GF-D8 (cell line): Measurements from ENCODE around the gene GALNT18.

ENCODE experiments used
- DNase-seq: peaks from one replicate; lab custom pipeline; 2025; lab: John Stamatoyannopoulos, UW

Gene GALNT18

DNA sequence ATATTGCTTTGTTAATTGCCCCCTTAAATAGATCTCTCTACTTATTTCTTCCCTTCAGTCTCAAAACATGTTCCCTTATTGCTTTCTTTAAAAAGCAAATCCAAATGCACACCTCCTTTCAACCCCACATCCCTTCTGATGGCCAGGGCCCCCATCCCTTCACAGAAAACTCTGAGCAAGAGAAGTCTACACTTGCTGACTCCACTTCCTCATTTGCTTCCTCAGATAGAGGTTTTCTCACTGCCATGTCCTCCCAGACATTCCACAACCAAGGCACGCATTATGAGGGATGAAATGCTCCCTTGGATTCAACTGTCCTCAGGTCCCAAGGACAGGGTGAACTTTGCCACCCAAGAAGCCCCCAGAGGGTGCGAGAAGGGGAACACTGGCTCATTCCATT lies 311.9 kb downstream of the GALNT18 start:
- DNase-seq, result no peak

DNA sequence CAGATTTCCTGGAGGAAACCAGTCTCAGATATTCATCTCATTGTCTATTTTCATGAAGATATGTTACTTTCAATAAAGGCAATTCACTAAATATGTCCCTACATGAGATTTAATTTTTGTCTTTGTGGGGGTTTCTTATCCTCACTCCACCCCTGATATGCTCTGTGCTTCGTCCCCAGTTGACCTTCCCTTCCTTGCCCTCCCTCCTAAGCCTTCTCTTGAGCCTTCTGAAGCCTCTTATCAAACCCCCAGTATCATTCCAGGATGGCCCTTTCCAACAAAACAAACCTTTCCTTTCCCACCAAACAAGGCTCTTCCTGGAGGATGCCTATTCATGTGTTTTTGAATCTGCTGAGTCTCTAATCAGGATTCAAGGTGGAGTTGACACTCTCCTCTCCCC lies 313.6 kb downstream of the GALNT18 start:
- no peak for DNase-seq

DNA sequence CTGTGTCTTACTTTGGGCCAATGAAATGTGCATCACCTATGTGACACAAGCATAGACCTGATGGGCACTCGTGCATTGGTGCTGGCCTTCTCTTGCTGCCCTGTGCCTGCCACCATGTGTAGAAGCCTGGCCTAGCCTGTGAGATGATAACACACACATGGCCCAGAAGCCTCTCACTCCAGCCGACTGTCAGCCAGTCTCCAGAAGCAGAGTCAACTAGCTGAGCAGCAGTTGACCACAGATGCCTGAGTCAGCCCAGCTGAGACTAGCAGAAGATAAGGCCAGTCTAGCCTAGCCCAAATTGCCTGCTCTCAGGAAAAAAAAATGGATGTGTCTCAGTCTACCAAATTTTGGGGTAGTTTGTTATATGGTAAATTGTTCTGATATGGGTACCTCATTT lies 314.9 kb downstream of the GALNT18 start:
- no peak for DNase-seq

DNA sequence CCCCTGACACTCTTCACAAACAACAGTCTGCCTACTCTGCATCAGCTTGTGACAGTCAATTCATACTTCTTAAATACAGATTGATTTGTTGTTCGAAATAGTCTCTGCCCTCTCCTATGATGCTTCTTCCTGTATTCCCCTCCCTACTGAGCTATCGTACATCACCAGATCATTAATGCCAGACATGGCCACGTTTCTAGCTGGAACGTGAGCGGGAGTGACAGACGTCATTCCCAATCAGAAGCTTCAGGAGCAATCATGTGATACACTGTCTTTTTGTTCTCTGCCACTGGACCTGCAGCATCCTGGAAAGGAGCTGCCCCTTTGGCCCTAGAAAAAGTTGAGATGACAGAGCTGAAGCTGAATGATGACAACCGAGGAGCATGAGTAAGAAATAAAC lies 317.3 kb downstream of the GALNT18 start:
- no peak for DNase-seq

DNA sequence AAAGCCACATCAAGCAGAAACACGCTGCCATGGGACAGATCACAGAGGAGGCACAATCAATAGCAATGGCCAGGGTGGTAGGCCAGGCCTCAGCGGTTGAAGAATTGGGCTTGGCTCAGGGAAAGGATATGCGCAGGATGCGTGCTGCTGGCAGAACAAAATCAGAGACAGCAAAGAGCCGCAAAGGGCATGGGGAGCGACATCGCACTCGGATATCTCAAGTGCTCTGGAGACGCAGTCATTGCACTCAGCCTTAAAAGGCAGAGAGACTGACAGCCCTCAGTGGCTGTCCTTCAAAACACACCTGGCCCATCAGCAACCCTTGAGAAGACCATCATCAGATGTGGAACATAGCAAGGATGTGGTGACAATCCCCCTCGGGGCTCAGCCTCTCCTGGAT lies 319.2 kb downstream of the GALNT18 start:
- DNase-seq, result no peak

DNA sequence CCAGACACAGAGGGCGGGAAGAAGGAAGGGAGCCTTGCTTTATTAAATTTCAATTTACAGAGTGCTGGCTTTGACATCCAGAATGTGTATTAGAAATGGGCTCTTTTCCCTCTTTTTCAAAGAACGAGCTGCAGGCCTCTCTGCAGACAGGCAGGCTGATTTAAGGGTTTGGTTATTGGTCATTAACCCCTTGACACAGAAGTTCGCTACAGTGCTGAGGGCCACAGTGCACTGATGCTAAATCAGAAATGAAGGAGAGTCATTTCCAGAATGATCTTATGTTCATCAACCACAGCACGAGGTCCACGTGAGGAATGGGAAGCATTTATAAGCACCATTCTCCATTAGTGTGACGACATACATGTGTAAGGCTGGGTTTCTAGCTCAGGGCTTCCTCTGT lies 320.6 kb downstream of the GALNT18 start:
- DNase-seq, result no peak

DNA sequence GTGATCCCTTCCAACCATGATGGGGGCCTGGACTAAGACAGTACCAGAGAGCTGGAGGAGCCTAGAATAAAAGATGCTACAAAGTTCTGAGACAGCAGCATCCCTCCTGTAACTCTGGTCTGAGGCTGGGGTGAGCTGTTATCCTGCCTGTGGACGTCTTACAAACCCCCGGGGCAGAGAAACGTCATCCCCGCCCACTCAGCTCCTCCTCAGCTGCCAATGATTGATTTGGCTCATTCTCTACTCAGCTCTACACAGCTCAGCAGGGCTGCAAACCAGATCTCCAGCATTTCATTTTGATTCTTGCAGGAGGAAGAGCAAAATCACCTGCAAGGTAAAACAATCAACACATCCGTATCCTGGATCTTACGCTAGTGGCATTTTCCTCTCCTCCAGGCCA lies 324.2 kb downstream of the GALNT18 start:
- no peak for DNase-seq

DNA sequence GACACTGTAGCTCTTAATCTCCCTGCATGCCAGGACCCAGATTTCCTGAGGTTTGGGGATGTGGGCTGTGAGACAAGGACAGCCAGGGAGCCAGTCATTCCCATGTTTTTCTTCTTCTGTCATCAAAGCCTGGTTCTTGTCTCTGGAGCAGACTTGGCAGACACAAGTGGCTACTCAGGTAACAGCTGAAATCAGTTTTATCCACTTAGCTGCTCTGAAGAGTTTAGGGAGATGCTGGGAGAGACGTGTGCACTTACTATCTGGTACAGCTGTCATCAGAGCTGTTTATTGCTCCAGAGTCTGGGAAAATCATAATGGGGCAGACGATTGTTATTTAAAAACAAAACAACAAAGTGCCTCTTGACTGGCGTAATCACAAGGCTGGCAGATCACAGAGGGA lies 325.4 kb downstream of the GALNT18 start:
- no peak for DNase-seq

DNA sequence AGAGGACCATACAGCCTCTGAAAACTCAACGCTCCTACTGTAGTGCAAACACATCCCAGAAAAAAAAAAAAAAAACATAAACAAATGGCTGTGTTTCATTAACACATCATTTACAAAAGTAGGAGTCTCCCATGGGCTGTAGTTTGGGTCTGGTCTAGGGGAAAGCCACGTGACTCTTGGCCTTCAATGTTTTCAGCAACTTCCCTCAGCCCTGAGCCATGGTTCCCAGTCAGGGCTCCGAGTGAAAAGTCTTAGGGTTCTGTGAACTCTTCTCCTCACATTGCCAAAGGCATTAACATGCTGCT lies 327.3 kb downstream of the GALNT18 start:
- no peak for DNase-seq

DNA sequence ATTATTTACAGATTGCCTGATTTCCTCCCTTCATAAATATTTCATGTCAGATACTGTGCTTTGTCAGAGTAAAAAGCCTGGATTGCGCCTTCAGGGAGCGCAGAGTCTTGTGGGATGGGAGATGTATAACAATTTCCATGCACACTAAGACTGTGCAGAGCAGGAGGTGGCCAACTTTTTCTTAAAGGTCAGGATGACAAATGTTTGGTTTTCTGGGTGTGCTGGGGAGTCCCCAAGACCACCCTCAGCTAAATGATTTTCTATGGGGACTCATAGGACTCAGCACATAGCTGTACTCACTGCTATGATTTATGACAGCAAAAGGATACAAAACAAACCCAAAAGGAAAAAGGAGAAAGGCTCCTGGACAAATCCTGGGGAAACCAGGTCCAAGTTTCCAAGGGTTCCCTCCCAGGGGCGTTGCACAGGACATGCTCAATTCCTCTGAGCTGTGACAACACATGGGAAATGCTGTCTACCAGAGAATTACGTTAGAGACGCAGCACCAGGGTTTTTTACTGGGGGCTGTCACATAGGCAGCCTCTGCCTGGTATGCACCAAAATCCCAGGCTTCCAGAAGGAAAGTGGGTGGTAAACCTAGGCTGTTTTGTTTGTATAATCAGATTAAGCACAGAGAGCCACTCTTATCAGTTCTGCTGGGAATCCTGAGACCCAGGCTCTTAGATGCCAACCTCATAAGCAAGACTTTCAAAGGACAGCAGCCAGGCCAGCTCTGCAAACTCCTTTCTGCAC lies 327.8 kb downstream of the GALNT18 start:
- no peak for DNase-seq

DNA sequence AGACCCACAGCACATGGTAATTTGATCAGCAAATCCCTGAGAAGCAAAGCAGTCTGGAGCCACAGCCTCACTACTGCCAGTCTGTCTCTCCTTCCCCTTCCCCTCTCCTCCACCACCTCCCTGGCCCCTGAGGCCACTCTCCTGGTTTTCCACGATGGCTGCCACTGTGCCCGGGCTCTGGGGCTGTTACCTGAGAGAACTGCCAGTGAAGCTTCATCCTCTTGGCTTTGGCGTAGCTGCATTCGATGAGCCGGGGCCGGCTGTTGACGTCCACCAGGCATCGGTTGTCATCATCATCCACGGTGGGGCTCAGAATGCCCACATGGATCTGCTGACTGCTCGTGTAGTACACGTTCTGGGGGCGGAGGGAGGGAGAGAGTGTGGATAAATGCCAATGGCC lies 329.0 kb downstream of the GALNT18 start:
- DNase-seq, result no peak

DNA sequence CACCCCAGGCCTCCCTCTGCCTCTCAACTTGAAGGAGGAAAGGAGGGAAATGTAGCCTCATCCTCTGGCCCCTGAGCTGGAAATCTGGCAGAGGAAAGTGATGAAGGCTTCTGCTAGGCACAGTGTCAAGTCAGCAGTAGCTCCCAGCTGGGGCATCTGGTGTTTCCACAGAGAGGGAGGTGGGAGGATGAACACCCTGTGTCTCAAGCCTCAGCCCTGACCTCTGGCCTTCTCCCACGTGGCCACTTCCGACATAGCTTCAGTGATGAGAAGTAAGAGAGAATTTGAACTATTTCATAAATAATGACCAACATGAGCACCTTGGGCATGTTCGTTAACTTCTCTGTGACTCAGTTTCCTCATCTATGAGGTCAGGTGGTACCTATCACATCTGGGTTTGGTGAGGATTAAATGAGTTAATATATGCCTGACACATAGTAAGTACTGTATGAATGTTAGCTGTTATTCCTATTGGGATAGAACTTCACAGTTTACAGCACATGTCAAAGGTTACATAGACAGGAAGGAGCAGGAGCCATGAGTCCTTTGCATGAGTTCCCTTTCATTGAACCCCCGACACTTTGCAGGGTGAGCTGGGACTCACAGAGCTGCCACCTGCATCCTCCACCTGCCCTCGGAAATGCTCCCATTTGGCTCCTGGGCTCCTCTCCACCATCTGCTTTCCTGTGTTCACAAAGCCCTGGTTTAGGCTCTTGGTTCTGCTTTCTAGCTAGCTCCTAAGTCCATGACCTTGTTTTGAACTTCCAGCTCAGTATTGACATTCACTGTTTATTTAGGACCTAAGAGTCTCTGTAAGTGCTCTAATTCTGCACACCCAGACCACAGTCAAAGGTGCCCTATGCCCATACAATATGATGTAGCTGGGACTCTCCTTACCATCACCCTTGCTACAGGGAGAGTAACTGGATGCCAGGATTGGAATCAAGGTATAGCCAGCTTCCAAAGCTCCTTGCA lies 330.5 kb downstream of the GALNT18 start:
- no peak for DNase-seq

DNA sequence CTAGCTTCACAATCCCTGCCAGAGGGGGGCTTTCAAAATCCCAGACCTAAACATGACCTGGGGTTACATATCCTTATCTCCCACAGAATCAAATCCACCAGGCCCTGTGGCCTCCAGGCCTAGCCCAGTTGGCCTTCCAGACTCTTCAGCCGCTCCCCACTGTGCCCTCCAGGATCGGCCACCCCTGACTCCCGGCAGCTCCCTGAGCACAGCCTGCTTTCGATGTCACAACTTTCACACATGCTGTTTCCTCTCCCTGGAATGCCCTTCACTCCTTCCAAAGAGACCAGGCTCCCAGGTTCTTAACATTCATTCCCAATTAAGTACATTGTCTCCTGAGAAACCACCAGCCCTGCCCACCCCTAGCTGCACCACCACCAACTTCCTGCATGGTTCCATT lies 331.5 kb downstream of the GALNT18 start:
- no peak for DNase-seq

DNA sequence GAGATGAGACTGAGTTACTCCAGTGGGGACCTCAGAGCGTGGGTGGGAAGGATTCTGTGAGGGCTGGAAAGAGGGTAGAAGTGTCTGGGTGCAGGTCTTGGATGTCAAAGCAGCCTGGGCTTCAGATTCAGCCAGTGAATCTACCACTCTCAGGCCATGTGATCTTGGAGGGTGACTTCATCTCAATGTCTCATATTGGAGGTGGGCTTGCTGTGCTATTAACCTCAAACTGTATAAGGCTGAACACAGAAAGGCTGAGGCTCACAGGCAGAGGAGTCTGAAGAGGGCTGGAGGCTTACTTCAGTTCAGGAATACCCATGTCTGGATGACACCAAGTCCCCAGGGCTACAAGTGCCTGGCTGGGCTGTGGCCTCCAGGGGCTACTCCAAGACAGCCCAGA lies 332.1 kb downstream of the GALNT18 start:
- no peak for DNase-seq

DNA sequence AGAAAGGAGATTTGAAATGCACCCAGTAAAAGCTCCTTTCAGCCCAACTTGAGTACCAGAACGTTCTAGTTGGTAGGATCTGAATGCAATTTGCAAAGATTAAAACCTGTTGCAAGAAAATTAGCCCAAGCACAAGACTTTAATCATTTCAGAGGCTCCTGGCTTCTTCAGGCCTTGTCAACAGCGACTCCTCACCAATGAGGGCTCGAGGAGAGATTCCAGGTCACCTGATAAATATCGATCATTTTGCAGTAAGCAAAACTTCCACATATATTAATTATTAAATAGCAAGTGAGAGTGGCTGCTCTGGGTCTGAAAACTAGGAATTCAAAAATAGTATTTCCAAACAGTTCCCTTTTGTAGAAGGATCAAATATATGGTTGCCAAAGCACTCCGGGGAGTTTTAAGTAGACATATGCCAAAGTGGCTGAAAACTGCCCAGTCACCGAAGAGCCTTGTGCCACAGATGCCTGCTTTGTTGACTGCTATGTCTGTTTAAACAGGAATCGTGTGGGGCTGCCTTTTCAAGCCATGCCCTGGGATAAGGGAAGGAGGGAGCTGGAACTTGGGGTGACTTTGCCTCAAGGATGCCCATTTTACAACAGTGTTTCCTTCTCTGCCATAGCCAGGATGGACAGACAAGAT lies 332.7 kb downstream of the GALNT18 start:
- DNase-seq, result no peak

DNA sequence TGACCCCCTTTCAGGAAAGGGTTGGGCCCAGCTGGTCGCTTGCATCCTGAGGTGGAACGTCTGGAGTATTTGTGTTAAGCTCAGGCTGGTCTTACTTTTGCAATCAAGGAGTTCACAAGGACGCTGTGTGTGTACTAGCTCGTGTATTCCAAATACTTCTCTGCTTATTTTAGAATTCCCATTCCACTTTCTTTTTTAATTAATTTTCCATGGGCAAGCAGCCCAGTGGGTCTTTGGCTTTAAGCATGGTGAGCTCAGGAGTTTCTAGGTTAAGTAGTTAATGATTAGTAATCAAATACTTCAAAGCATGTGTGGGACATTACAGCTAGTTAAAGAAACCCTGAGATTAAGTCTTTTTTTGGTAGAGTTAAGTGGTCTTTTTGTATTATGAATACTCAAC lies 337.3 kb downstream of the GALNT18 start:
- DNase-seq, result no peak

DNA sequence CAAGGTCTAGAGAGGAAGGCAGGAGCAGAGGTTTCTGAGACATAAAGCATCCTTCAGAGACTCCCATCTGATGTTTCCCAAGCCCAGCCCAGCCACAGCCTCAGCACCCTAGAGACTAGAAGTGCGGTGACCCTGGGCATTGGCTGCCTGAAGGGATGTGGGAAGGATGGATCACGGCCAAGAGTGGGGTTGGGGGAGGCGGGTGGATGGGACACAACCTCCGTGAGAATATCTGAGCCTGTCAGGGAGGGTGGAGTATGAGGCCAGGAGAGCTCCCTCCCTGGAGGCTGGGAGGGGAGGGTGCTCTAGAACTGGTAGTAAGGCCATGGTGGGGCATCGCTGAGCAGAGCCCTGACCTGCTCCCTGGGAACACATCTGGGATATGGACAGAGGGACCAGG lies 340.2 kb downstream of the GALNT18 start:
- DNase-seq, result no peak

DNA sequence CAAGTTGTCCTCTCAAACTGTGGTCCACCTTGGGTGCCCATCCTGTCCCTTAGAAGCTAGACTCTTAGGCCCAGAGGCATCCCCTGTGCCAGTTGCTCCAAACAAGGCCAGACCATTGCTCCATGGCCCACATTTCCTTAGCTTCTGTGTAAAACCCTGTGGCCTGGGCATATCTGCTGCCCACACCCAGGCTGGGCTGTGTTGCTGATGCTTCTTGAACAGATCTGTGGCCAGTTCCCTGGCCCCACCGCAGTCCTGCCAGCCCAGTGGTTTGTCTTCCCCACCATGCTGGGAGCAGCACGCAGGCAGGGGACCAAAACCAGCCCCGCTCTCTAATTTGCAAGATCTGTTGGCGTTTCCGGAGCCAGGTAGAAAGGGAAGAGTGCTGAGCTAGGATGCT lies 341.0 kb downstream of the GALNT18 start:
- no peak for DNase-seq

DNA sequence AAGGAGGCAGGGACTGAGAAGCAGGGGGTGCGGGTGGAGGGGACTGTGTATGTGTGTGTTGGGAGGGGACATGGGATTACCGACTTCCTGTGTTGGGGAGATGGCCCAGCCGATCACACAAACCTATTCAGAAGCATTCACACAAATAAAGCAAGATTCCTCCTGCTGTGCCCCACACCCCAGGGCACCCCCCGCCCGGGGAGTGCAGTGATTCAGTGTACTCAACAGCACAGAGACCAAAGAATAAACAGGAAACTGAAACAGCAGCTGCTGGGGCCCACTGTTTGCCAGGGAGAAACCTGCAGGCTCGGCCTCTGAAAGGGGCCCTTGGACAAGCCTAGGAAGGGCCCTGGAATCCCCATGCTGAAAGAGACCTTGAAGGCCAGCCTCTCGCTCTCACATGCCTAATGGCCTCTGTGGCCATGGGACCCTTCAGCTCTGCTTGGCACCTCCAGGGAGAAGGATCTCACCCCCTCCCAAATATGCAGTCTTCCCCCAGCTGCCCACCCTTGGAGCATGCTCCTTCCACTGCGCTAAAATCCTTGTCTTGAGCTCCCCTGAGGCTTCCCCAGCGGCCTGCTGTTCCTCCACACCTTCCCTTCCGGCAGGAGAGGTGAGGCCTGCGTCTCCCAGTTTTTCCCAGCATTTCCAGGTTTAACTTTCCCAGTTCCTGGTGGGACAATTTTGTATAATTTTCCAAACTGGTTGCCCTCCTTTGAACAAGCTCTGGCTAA lies 341.7 kb downstream of the GALNT18 start:
- no peak for DNase-seq

DNA sequence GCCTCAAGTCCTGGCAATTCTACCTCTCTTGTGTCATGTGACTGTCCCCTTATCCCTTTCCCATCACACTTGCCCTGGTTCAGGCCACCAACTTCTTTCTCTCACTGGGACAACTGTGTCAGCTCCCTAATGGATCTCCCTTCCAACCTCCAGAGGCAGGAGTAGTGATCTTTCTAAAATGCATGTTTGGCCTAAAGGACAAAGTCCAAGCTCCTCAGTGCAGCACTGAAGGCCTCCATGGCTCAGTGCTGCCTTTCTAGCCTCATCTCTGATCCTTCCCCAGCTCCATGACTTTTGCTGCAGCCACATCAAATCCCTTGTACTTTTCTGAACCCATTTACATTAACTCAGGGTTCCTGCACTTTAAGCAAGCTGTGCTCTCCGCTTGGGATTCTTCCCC lies 349.6 kb downstream of the GALNT18 start:
- no peak for DNase-seq

DNA sequence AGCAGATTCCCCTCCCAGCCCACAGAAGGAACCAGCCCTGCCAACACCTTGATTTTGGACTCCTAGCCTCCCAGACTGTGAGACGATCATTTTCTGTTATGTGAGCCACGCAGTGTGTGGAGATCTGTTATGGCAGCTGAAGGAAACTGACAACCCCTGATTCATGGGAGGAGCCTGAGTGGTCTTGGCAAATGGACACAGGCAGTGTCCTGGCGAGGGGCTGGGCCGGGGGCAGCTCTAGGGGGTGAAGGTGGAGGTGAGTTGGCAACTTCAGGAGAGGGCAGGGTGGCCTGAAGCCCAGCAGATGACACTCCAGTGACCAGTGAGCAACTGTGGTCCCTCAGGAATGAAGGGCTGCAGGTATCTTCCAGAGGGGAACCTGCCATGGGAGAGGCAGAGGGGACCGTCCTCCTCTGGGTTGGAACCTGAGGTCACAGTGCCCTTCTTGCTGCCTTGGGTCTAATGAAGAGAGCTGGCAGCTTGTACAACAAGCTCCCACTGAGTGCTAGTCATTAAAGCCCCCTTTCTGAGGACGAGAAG lies 351.5 kb downstream of the GALNT18 start:
- no peak for DNase-seq

DNA sequence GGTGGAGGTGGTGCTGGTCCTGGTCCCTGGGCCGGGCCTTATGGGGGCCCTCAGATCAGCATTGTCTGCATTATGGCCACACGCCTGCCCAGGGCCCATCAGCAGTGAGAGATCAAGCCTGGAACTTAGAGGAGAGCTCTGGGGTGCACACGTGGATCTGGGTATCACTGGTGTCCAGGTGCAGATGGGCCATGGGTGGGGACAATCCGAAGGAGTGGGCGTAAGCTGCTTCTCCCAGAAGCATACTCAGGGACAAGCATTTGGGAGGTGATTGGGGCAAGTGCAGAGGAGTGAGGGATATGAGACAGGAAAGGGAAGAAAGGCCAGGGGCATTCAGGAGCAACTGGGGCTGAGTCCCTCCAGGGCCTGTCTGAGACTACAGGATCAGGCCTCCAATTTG lies 353.1 kb downstream of the GALNT18 start:
- DNase-seq, result no peak
